B cell (primary cell): ENCODE measurements around the gene PDCD6IP. TPM values are rescaled to one million over a fixed set of nuclear protein-coding genes. Genes with fewer than 3 reads are reported as not detected.

Experiments used
- ATAC-seq: fragments of 200-7000 bp; cut with Tn5 transposase; one replicate; pipeline ENCODE4 v1.10.0; 2021; ENCODE audit warnings: low read depth, mild to moderate bottlenecking, moderate number of reproducible peaks, moderate library complexity
- CTCF ChIA-PET: fragments of 350-600 bp; sonication (Branson Sonifier 250); formaldehyde crosslinking; loops from one replicate; lab custom pipeline; 2021; ENCODE audit warnings: antibody characterized with exemption, inconsistent platforms; lab: Charles Lee
- POLR2A ChIA-PET: fragments of 350-600 bp; sonication (Branson Sonifier 250); formaldehyde crosslinking; loops from one replicate; lab custom pipeline; 2021; ENCODE audit warnings: antibody characterized with exemption; lab: Charles Lee
- DNase-seq: peaks from one replicate; pipeline ENCODE4 v3.0.0; 2013
- H2AFZ ChIP-seq: 2 replicates; pipeline ENCODE4 v1.6.1; 2012; ENCODE audit warnings: mild to moderate bottlenecking, low read depth, low read length; ENCODE audit not compliant: insufficient read depth, poor library complexity, severe bottlenecking
- H3K27ac ChIP-seq, 2 donors: 1 replicate in 1 of 2; 2 replicates in 1 of 2; pipeline ENCODE4 v1.5.1; 2012 to 2013; ENCODE audit warnings: low read length in 2 of 2, mild to moderate bottlenecking in 2 of 2, moderate library complexity in 1 of 2
- H3K27me3 ChIP-seq, 4 experiments: fragments of 200-600 bp in 1 of 4; sonication (generic) in 1 of 4; replicated peaks in 1 of 4; 1 replicate in 2 of 4; 2 replicates in 2 of 4; pipeline versions ENCODE4 v1.6.1 to v1.7.0; 2013 to 2016; ENCODE audit warnings: low read length in 3 of 4, mild to moderate bottlenecking in 2 of 4, mixed read lengths in 1 of 4, moderate library complexity in 1 of 4; ENCODE audit not compliant: insufficient read depth in 4 of 4, control insufficient read depth in 3 of 4; ENCODE audit errors: control extremely low read depth in 1 of 4
- H3K36me3 ChIP-seq, 2 experiments: replicated peaks in 1 of 2; 1 replicate in 1 of 2; 2 replicates in 1 of 2; pipeline versions ENCODE4 v1.6.1 to v1.7.1; 2013; ENCODE audit warnings: low read length in 1 of 2; ENCODE audit not compliant: insufficient read depth in 2 of 2, control insufficient read depth in 1 of 2; ENCODE audit errors: control extremely low read depth in 1 of 2, extremely low read depth in 1 of 2
- H3K4me1 ChIP-seq, 2 donors: fragments of 200-600 bp in 1 of 2; sonication (generic) in 1 of 2; 1 replicate in 1 of 2; 2 replicates in 1 of 2; pipeline versions ENCODE4 v1.5.1 to v1.6.1; 2013 to 2017; ENCODE audit warnings: low read length in 2 of 2; ENCODE audit not compliant: control insufficient read depth in 2 of 2, insufficient read depth in 2 of 2
- H3K4me2 ChIP-seq: replicated peaks from 2 replicates; pipeline ENCODE3; 2012; ENCODE audit warnings: mild to moderate bottlenecking, low read depth, low read length; ENCODE audit not compliant: poor library complexity, severe bottlenecking
- H3K4me3 ChIP-seq, 5 experiments: fragments of 200-600 bp in 1 of 5; sonication (generic) in 1 of 5; 1 replicate in 3 of 5; 2 replicates in 2 of 5; pipeline versions ENCODE4 v1.5.1 to v1.7.0; 2011 to 2016; ENCODE audit warnings: low read length in 4 of 5, mild to moderate bottlenecking in 4 of 5, low read depth in 2 of 5, control low read depth in 1 of 5, moderate library complexity in 1 of 5; ENCODE audit not compliant: insufficient read depth in 1 of 5; ENCODE audit errors: control extremely low read depth in 1 of 5, extremely low read depth in 1 of 5
- H3K79me2 ChIP-seq: fragments of 200-600 bp; sonication (generic); one replicate; pipeline ENCODE4 v1.6.0; 2016; ENCODE audit warnings: low read length; ENCODE audit not compliant: control insufficient read depth, insufficient read depth
- H3K9ac ChIP-seq: fragments of 200-600 bp; sonication (generic); 2 replicates; pipeline ENCODE4 v1.6.1; 2017; ENCODE audit warnings: mild to moderate bottlenecking, low read length, moderate library complexity
- H3K9me3 ChIP-seq, 3 donors: one replicate each; pipeline versions ENCODE4 v1.6.1 to v1.7.1; 2013; ENCODE audit warnings: low read length in 2 of 3; ENCODE audit not compliant: control insufficient read depth in 2 of 3, insufficient read depth in 1 of 3; ENCODE audit errors: control extremely low read depth in 1 of 3
- H4K20me1 ChIP-seq: 2 replicates; pipeline ENCODE4 v1.6.0; 2012; ENCODE audit warnings: mild to moderate bottlenecking, low read length; ENCODE audit not compliant: insufficient read depth, control insufficient read depth, poor library complexity, severe bottlenecking
- H3K27ac Mint-ChIP-seq: one replicate; pipeline ENCODE4 v1.8.0; 2021; ENCODE audit warnings: mixed read lengths
- H3K27me3 Mint-ChIP-seq: one replicate; pipeline ENCODE4 v1.8.0; 2021; ENCODE audit warnings: mixed read lengths
- H3K4me1 Mint-ChIP-seq: one replicate; pipeline ENCODE4 v1.8.0; 2021; ENCODE audit warnings: mixed read lengths
- H3K4me3 Mint-ChIP-seq: one replicate; pipeline ENCODE4 v1.8.0; 2021; ENCODE audit warnings: mixed read lengths
- H3K9me3 Mint-ChIP-seq: one replicate; pipeline ENCODE4 v1.8.0; 2022; ENCODE audit warnings: mixed read lengths; ENCODE audit not compliant: insufficient read depth
- EZH2 ChIP-seq: IDR thresholded peaks from 2 replicates; pipeline ENCODE4 v1.6.1; 2012; ENCODE audit warnings: borderline replicate concordance, low read depth, mild to moderate bottlenecking, moderate library complexity, low read length; ENCODE audit not compliant: insufficient read depth, poor library complexity, severe bottlenecking
- WGBS: methylation state at CpG from one replicate; pipeline ENCODE4 v1.1.5; 2013; ENCODE audit warnings: missing lambda C conversion rate; ENCODE audit not compliant: insufficient coverage; 5-methylcytosine and 5-hydroxymethylcytosine counted together
- intact Hi-C: fragments of 100-400 bp; cut with micrococcal nuclease; formaldehyde crosslinking; loops from one replicate; pipeline ENCODE4 v1.10.0; 2022
- polyA plus RNA-seq: library from polyadenylated mRNA; depleted of rRNA; stranded (reverse); fragments of >200 nt; gene quantifications from 2 replicates; pipeline ENCODE4 v1.2.3, GENCODE V29; 2012
- total RNA-seq, 2 donors: library from RNA; stranded (reverse); fragments of 120-200 nt in 1 of 2; gene quantifications; 1 replicate in 1 of 2; 2 replicates in 1 of 2; pipeline versions ENCODE4 v1.2.3 to v1.2.4, GENCODE V29; 2013 to 2022
- TF ChIP-seq, protein P1 (sequence below): fragments of 200-600 bp; IDR thresholded peaks from one replicate; pipeline ENCODE4 v1.8.0; 2022; ENCODE audit warnings: antibody characterized with exemption, mild to moderate bottlenecking

Gene PDCD6IP
- total and polyA plus RNA-seq, 2 donors (not counting 1 experiment from before 2014, with no cell fraction given), result 103 to 276 TPM

DNA sequence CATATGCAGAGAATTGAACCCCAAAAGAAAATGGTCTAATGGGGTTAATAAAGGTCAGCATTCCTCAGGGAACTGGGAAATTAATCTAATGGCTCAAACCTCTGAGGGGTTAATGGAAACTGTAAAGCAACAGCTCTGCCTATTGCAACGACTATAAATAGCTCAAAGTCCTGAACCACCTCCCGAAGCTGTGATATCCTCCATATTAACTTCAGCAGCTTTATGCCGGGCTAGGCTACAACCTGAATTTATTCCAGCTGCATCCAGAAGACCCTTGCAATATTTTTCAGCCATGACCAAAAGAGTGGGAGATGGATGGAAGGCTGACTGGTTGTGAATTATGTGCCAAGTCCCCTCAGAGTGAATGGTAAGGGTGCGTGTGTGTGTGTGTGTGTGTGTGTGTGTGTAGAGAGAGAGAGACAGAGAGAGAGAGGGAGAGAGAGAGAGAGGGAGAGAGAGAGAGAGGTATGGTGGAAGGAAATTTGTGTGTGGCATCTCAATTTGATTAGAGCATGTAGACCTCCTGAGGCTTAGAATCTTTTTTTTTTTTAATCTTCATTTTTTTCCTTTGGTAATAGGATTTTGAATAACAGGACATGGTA, 109.9 kb downstream of the PDCD6IP start:
- H3K9me3 ChIP-seq, result peaks cover 0 to 2% (median 0%) of the 10 kb centered on the region in 3 donors
- CTCF ChIA-PET, result no interaction called here
- H3K9ac ChIP-seq, result no peak overlapping the region
- H4K20me1 ChIP-seq, result no peaks in the 10 kb centered on the region
- no peaks in the 10 kb centered on the region for H3K9me3 Mint-ChIP-seq
- no peak overlapping the region for H3K4me2 ChIP-seq
- DNase-seq, result no peak
- no peak overlapping the region for H3K4me3 ChIP-seq
- H3K36me3 ChIP-seq, result no peaks in the 10 kb centered on the region
- POLR2A ChIA-PET, result no interaction called here
- H3K79me2 ChIP-seq, result no peaks in the 10 kb centered on the region
- H3K27me3 Mint-ChIP-seq, result peaks cover 3% of the 10 kb centered on the region
- 58% methylated on average over 1 of the region's 4 CpGs for WGBS
- H3K27me3 ChIP-seq, result no peaks in the 10 kb centered on the region
- H3K4me3 Mint-ChIP-seq, result no peak overlapping the region
- no peak for ATAC-seq
- no peak overlapping the region for H3K27ac Mint-ChIP-seq
- TF ChIP-seq, protein P1, sequence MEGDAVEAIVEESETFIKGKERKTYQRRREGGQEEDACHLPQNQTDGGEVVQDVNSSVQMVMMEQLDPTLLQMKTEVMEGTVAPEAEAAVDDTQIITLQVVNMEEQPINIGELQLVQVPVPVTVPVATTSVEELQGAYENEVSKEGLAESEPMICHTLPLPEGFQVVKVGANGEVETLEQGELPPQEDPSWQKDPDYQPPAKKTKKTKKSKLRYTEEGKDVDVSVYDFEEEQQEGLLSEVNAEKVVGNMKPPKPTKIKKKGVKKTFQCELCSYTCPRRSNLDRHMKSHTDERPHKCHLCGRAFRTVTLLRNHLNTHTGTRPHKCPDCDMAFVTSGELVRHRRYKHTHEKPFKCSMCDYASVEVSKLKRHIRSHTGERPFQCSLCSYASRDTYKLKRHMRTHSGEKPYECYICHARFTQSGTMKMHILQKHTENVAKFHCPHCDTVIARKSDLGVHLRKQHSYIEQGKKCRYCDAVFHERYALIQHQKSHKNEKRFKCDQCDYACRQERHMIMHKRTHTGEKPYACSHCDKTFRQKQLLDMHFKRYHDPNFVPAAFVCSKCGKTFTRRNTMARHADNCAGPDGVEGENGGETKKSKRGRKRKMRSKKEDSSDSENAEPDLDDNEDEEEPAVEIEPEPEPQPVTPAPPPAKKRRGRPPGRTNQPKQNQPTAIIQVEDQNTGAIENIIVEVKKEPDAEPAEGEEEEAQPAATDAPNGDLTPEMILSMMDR, result no peak
- no peak for TF ChIP-seq EZH2
- H3K4me1 ChIP-seq, result no peaks in the 10 kb centered on the region
- no peaks in the 10 kb centered on the region for H3K4me1 Mint-ChIP-seq
- intact Hi-C loops, result no loop called here
- no peak overlapping the region for H3K27ac ChIP-seq
- no peak overlapping the region for H2AFZ ChIP-seq

DNA sequence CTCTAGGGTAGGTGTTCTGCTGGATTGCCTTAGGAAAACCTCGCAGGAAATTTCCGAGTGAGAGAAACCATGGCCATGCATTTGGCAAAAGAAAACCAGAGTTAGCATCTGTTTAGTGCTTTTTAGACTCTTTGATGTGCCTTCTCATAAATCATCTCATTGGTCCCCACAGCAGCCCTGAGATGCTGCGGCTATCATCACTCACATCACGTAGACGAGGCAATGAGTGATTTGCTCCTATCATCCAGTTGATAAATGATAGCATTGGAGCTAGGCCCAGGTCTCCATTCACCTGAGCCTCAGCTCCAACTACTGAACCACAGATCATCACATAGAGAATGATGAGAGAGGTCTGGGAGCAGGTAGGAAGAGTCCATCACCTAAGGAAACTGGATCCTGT, 111.1 kb downstream of the PDCD6IP start:
- ATAC-seq (no peak), DNase-seq (no peak)
- Histone ChIP-seq H3K4me3 (no peak overlapping the region), H3K9me3 (peaks cover 0 to 2% (median 0%) of the 10 kb centered on the region in 3 donors), H3K79me2 (no peaks in the 10 kb centered on the region), H3K4me2 (no peak overlapping the region), H3K27ac (no peak overlapping the region), H3K4me1 (no peaks in the 10 kb centered on the region), H3K36me3 (no peaks in the 10 kb centered on the region), H2AFZ (no peak overlapping the region), H3K9ac (no peak overlapping the region), H4K20me1 (no peaks in the 10 kb centered on the region), H3K27me3 (no peaks in the 10 kb centered on the region)
- 100% methylated on average over 4 of the region's 5 CpGs for WGBS
- Mint-ChIP-seq H3K27ac (no peak overlapping the region), H3K9me3 (no peaks in the 10 kb centered on the region), H3K27me3 (peaks cover 6% of the 10 kb centered on the region), H3K4me3 (no peak overlapping the region), H3K4me1 (no peaks in the 10 kb centered on the region)
- CTCF ChIA-PET, result no interaction called here
- POLR2A ChIA-PET, result no interaction called here
- intact Hi-C loops, result no loop called here
- TF ChIP-seq EZH2, result no peak
- TF ChIP-seq, protein P1, result no peak
